K562 (cell line): ENCODE measurements around the gene THUMPD1. TPM values are rescaled to one million over a fixed set of nuclear protein-coding genes. Genes with fewer than 3 reads are reported as not detected.

Source experiments
- CUX1 ChIP-seq: fragments of 200-800 bp; sonication (Bioruptor generic); IDR thresholded peaks from 2 replicates; pipeline ENCODE4 v1.6.1; 2016; ENCODE audit warnings: missing genetic modification characterization, missing compliant biosample characterization
- HES1 ChIP-seq: fragments of 450-650 bp; IDR thresholded peaks from 2 replicates; pipeline ENCODE4 v1.6.1; 2016; ENCODE audit warnings: low read depth, mild to moderate bottlenecking, moderate library complexity
- KLF1 ChIP-seq: fragments of 450-650 bp; IDR thresholded peaks from 2 replicates; pipeline ENCODE4 v1.6.1; 2016; ENCODE audit warnings: missing genetic modification characterization, missing compliant biosample characterization
- REST ChIP-seq, 2 experiments: fragments of 450-650 bp; formaldehyde crosslinking in 1 of 2; IDR thresholded peaks; 2 replicates each; pipeline versions ENCODE4 v1.4.0 to v1.6.1; 2014 to 2020; ENCODE audit warnings: mild to moderate bottlenecking in 2 of 2, borderline replicate concordance in 1 of 2, low read depth in 1 of 2
- SMC3 ChIP-seq: conservative IDR thresholded peaks from 2 replicates; pipeline ENCODE4 v1.6.1; 2011; ENCODE audit warnings: low read depth, low read length, improper control_type of control experiment; ENCODE audit not compliant: insufficient read depth
- THAP7 ChIP-seq: fragments of 250-450 bp; sonication (Bioruptor Pico); IDR thresholded peaks from 2 replicates; pipeline ENCODE4 v1.5.0; 2021
- USF1 ChIP-seq: sonication (generic); formaldehyde crosslinking; IDR thresholded peaks from 2 replicates; pipeline ENCODE4 v1.9.0; 2022; ENCODE audit warnings: mild to moderate bottlenecking, missing genetic modification reagents
- ZNF75A ChIP-seq: fragments of 450-650 bp; formaldehyde crosslinking; IDR thresholded peaks from 2 replicates; pipeline ENCODE4 v1.4.0; 2020; ENCODE audit warnings: mild to moderate bottlenecking
- ZNF778 ChIP-seq: fragments of 450-650 bp; formaldehyde crosslinking; IDR thresholded peaks from 2 replicates; pipeline ENCODE4 v1.4.0; 2020; ENCODE audit warnings: mild to moderate bottlenecking, moderate library complexity
- polyA plus RNA-seq, 8 experiments: library from polyadenylated mRNA; depleted of rRNA in 4 of 8; stranded (reverse) in 5 of 8; unstranded in 3 of 8; fragments of >200 nt; fragmentation: Nextera tagmentation in 2 of 8; fragmentation: Illumina TruSeq in 1 of 8; extraction: Ambion mirVana in 2 of 8; extraction: Trizol in 1 of 8; gene quantifications; 2 replicates each; pipeline versions ENCODE4 v1.2.1 to v1.2.3, GENCODE V29; 2011 to 2014; ENCODE audit warnings: inconsistent platforms in 1 of 8, missing spikeins in 1 of 8
- total RNA-seq, 7 experiments: library from RNA; depleted of rRNA in 6 of 7; stranded (reverse); fragments of >200 nt in 6 of 7; fragmentation: Illumina TruSeq in 2 of 7; extraction: Trizol in 2 of 7; gene quantifications; 2 replicates each; pipeline versions ENCODE4 v1.2.1 to v1.2.3, GENCODE V29; 2011 to 2021; ENCODE audit warnings: low replicate concordance in 1 of 7
- TF ChIP-seq, protein P1 (sequence below): conservative IDR thresholded peaks from 2 replicates; pipeline ENCODE4 v1.6.1; 2011; ENCODE audit warnings: low read depth, mild to moderate bottlenecking, low read length; ENCODE audit not compliant: control insufficient read depth

Gene THUMPD1
- total and polyA plus RNA-seq, 9 of the 15 experiments (the other 6 are each of a cell fraction or from before 2014, with no cell fraction given) = 37.8 to 101 (median 56.8) TPM

DNA sequence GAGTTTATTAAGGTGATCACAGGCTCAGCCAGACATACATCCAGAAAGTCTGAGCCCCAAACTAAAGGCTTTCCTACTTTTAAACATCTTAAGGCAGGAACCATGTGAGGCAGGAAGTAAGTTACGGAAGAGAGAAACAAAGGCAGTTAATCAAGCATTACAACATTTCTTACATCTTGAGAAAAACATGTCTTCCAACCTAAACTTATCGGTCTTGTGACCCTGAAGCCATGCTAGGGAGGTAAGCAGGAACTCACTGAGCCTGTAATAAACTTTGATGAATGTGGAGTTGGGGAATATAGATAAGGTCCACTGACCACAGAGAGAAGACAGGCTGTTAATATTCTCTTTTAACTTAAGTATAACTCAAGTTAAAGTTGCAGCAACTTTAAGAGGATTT is 18.7 kb upstream of the THUMPD1 start (continued):
- TF ChIP-seq CUX1 (CRISPR knock-in tag) = no peak
- 0 out of 2 replicates have a peak, but pooled peaks have one; percentile 5 for TF ChIP-seq ZNF75A (CRISPR knock-in tag)
- no peak for TF ChIP-seq USF1 (CRISPR knock-in tag)
- no peak for TF ChIP-seq SMC3
- TF ChIP-seq THAP7 (CRISPR knock-in tag) = no peak
- TF ChIP-seq, protein P1, sequence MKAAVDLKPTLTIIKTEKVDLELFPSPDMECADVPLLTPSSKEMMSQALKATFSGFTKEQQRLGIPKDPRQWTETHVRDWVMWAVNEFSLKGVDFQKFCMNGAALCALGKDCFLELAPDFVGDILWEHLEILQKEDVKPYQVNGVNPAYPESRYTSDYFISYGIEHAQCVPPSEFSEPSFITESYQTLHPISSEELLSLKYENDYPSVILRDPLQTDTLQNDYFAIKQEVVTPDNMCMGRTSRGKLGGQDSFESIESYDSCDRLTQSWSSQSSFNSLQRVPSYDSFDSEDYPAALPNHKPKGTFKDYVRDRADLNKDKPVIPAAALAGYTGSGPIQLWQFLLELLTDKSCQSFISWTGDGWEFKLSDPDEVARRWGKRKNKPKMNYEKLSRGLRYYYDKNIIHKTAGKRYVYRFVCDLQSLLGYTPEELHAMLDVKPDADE = no peak
- TF ChIP-seq HES1 = no peak
- no peak for TF ChIP-seq REST (IDR thresholded peaks at IDR 0.05; ENCODE audit: borderline replicate concordance)
- no peak for TF ChIP-seq REST (CRISPR knock-in tag; IDR thresholded peaks at IDR 0.05; ENCODE audit: low read depth)
- no peak for TF ChIP-seq KLF1 (tag)
- TF ChIP-seq ZNF778 (CRISPR knock-in tag) = no peak
